WERI-Rb-1 (cell line): ENCODE measurements around the gene TSPAN16.
"Not testable (repeated sequence)": the region's sequence is repeated elsewhere in the genome, so short reads cannot be mapped to it uniquely, and the experiment has no call there.

Experiments
- DNase-seq: peaks from one replicate; pipeline ENCODE4 v3.0.0-alpha.2; 2020
- H3K27ac ChIP-seq: fragments of 250-450 bp; sonication (Bioruptor Pico); 2 replicates; pipeline ENCODE4 v1.5.1; 2020; ENCODE audit warnings: mild to moderate bottlenecking, moderate library complexity
- H3K27me3 ChIP-seq: fragments of 250-450 bp; sonication (Bioruptor Pico); 2 replicates; pipeline ENCODE4 v1.5.1; 2021; ENCODE audit warnings: mild to moderate bottlenecking, low read depth, moderate library complexity; ENCODE audit not compliant: insufficient read depth, severe bottlenecking
- H3K36me3 ChIP-seq: fragments of 250-450 bp; sonication (Bioruptor Pico); 2 replicates; pipeline ENCODE4 v1.5.1; 2020; ENCODE audit warnings: mild to moderate bottlenecking, moderate library complexity
- H3K4me3 ChIP-seq: 2 replicates; pipeline ENCODE4 v1.5.1; 2011; ENCODE audit warnings: low read depth, mild to moderate bottlenecking, control low read depth, low read length
- H3K9me3 ChIP-seq: fragments of 250-450 bp; sonication (Bioruptor Pico); 2 replicates; pipeline ENCODE4 v1.5.1; 2021; ENCODE audit warnings: mild to moderate bottlenecking, moderate library complexity; ENCODE audit not compliant: severe bottlenecking
- CTCF ChIP-seq: IDR thresholded peaks from 2 replicates; pipeline ENCODE4 v1.5.1; 2011; ENCODE audit warnings: low read depth, mild to moderate bottlenecking, control low read depth, inconsistent platforms, low read length

The TSPAN16 gene

GRCh38 chr19:11345122-11345803 is 49.3 kb downstream of the TSPAN16 start:
- Histone ChIP-seq H3K36me3 (peaks cover 12% of the 10 kb centered on the region), H3K27me3 (no peaks in the 10 kb centered on the region), H3K4me3 (peak overlapping the region; percentile 86), H3K9me3 (peaks cover 13% of the 10 kb centered on the region), H3K27ac (peak overlapping the region; percentile 60)
- TF ChIP-seq CTCF: no peak
- no peak for DNase-seq

GRCh38 chr19:11346104-11346940 is 50.4 kb downstream of the TSPAN16 start, which contains the start of the genes CCDC159 and TMEM205:
TSS of gene CCDC159 (plus strand) at chr19:11346519. CDS start at chr19:11346607, 88 bp downstream.
TSS of gene TMEM205 (minus strand) at chr19:11346268. CDS start at chr19:11345619, 649 bp downstream.
- H3K36me3 ChIP-seq: peaks cover 9% of the 10 kb centered on the region
- peak within 1 kb of the TSS; percentile 77 for H3K27ac ChIP-seq
- H3K27me3 ChIP-seq: no peaks in the 10 kb centered on the region
- peak within 1 kb of the TSS; percentile 86 for H3K4me3 ChIP-seq
- TF ChIP-seq CTCF: peak; percentile 41; the same call in 1 of the 2 replicates
- DNase-seq: peak; percentile 99
- peaks cover 13% of the 10 kb centered on the region for H3K9me3 ChIP-seq

GRCh38 chr19:11347546-11348039 is 51.6 kb downstream of the TSPAN16 start:
- Histone ChIP-seq H3K36me3 (no peaks in the 10 kb centered on the region; the same call in 1 of the 2 replicates), H3K9me3 (peaks cover 13% of the 10 kb centered on the region), H3K4me3 (no peak overlapping the region), H3K27ac (peak overlapping the region; percentile 77), H3K27me3 (no peaks in the 10 kb centered on the region)
- DNase-seq: peak; percentile 58
- no peak for TF ChIP-seq CTCF

- no peak for TF ChIP-seq CTCF
- Histone ChIP-seq H3K36me3 (no peaks in the 10 kb centered on the region), H3K27ac (no peak overlapping the region), H3K4me3 (no peak overlapping the region), H3K9me3 (peaks cover 13% of the 10 kb centered on the region), H3K27me3 (no peaks in the 10 kb centered on the region)
- no peak for DNase-seq
Measured at GRCh38 chr19:11349171-11349570, 53.2 kb downstream of the TSPAN16 start.

- not testable (repeated sequence) for H3K4me3 ChIP-seq, H3K27ac ChIP-seq, H3K27me3 ChIP-seq, H3K9me3 ChIP-seq, H3K36me3 ChIP-seq, DNase-seq
Measured at GRCh38 chr19:11354102-11354501, 58.1 kb downstream of the TSPAN16 start.
